HG02852 (cell line): Measurements from ENCODE around the gene SUFU.
"Not testable (repeated sequence)": the region's sequence is repeated elsewhere in the genome, so short reads cannot be mapped to it uniquely, and the experiment has no call there.

Experiments
- ATAC-seq: cut with Tn5 transposase; IDR thresholded peaks from one replicate; pipeline ENCODE4 v1.9.1; 2021; ENCODE audit warnings: mild to moderate bottlenecking, moderate library complexity; ENCODE audit not compliant: unreplicated experiment

The SUFU gene

DNA sequence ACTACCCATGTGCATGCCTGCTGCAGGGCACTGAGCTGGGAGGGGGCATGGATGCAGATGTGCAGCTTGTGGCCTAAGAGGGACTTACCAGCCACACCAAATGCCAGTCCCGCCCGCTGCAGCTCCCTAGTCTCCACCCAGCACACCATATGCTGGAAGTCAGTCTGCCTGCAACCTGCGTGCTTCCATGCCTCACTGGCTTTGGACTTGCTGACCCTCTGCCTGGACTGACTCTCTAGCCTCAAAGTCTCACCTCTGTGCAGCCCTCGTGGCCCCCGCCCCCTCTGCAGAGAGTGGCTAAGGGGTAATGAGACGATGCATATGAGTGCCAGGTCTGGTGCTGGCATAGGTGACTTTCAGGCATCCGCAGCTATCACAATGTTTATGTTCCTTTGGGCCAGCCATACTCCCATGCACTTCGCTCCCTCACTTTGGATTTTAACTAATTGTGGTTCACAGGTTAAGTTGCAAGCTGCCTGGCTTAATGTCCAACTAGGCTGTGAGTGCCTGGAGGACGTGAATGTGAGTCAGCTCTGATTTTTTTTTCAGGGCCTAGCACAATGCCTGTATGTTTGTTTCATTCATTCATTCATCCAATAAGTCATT is 162.2 kb downstream of the SUFU start:
- no peak for ATAC-seq

DNA sequence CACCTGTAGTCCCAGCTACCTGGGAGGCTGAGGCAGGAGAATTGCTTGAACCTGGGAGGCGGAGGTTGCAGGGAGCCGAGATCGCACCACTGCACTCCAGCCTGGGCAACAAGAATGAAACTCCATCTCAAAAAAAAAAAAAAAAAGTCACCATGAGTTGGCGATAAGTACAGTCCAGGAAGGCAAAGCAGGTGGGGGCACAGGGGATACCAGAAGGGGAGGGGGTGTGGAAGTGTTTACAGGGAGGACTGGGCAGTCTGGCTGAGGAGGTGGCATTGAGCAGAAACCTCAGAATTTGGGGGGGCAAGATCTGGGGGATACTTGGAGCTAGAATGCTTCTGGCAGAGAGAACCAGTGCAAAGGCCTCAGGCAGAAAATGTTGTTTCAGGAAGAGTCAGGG is 163.6 kb downstream of the SUFU start:
- not testable (repeated sequence) for ATAC-seq

- ATAC-seq = no peak
These were observed 164.7 kb downstream of the SUFU start for GRCh38 chr10:102668326-102669107.

DNA sequence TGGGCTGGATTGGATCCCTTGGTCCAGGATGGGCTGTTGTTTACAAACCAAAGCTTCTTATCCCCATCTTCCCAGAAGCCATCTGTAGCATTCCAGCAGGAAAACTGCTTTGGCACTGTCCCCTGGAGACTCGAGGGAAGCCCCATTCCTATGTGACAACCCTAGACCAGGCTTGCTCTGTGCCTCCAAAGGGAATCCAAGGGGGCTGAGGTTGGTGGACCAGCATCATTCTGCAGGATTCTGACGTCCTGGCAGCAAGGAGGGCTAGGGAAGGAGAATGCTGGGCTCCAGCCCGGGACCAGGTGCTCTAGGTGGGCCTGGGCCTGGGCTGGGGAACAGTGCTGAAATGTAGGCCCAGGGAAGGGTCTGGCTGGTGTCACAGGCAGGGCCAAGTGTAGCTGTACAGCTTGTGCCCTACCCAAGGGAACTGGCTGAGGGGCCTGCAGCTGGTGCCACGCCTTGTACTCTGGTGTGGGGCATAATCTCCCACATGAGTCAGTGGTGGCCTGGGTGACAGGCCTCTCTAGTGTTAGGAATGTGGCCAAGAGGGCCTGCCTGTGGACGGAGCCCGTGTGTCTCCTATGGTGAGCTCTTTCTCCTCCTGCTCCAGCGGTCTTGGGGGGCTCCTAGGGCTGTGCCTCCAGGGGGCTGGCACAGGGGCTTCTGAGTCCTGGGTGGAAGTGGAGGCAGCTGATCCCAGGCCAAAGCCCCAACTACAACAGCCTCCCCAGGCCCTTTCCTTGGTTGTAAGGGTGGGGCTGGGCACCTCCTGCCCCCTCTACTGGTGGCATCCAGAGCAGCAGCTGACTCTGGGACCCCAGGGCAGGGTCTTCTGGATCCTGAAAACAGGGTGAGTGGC is 165.7 kb downstream of the SUFU start:
- ATAC-seq = no peak

DNA sequence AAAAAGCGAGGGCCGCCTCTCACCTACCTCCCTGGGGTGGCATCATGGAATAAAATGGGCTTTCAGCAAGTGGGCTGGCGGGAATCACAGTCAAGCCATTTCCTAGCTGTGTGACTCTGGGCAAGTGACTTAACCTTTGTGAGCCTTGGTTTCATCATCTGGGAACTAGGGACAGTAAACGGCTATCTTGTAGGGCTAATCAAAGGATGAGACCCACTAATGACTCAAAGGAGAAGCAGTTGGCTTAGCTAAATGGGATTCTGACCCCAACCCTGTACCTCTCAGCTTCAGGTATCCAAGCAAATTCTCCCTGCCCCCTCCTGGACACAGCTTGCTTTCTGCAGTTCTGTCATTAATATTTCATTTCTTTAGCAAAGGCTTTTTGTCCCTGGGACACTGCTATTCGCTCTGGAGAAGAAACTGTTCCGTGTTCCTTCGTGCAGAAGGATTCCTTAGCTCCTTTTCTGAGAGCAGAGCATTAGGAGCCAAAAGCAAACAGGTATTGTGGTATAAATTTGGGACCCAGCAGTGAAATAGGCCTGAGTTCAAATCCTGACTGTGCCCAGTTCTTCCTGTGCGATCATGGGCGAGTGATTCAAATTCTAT is 166.4 kb downstream of the SUFU start:
- ATAC-seq = no peak

GRCh38 chr10:102670871-102671434 is 167.2 kb downstream of the SUFU start:
- no peak for ATAC-seq

DNA sequence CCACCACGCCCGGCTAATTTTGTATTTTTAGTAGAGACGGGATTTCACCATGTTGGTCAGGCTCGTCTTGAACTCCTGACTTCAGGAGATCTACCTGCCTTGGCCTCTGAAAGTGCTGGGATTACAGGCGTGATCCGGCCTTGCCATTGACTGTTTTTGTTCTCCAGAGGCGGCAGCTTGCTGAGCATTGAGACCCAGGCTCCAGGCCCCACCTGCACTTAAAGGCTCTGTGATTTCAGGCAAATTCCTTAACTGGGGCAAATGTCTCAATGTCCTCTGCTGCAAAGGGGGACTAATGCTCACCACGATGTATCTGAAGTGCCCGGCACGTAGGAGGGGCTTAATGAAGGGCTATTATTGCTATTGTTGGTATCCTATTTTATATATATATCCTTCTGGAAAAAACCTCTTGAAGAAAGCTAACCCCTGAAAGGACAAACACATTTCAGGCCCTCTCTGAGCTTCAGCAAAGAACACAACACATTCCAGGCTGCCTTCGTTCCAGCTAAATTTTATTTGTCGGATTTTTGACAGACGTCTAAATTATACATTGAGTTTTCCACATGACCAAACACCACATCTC is 169.6 kb downstream of the SUFU start:
- no peak for ATAC-seq

- ATAC-seq = peak; percentile 50
These were observed 170.2 kb downstream of the SUFU start for GRCh38 chr10:102673819-102674511.

- ATAC-seq = no peak
These were observed 170.8 kb downstream of the SUFU start for GRCh38 chr10:102674566-102674965.

GRCh38 chr10:102675011-102675665 is 171.4 kb downstream of the SUFU start:
- no peak for ATAC-seq

- ATAC-seq = no peak
These were observed 172.1 kb downstream of the SUFU start for GRCh38 chr10:102675666-102676533.

DNA sequence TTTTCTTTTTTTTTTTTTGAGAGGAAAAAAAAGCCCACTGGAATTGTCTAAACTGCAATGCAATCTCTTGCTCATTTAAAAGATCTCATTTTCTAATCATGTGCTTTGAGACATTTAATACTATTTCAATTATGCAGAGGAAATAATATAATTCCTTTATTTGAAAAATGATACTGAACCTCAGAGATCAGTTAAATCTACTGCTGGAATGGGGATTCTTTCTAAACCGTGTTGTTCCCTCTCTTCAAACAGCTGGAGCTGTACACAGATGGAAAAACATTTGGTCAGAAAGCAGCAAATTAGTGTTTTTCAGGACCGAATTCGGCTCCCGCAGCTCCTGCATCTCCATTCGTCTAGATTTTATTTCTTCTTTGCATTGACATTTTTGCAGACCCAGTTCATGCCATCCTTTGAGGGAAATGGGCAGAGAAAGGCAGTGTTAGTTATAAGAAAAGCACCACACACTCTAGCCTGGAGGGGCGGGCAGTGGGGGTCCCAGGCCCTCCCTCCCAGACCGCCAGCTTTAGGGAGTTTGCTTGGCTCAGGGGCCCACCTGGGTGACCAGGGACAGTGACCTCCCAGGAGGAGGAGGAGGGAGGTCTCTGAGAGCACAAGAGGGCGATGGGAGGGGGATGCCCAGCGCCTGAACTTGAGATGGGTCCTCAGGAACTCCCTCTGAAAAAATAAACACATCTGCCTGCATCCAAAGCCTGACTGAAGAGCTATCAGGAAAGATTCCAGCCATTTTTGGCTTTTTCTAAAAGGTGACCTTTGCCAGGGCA is 173.0 kb downstream of the SUFU start:
- ATAC-seq = no peak

- no peak for ATAC-seq
These were observed 173.7 kb downstream of the SUFU start for GRCh38 chr10:102677331-102678067.

DNA sequence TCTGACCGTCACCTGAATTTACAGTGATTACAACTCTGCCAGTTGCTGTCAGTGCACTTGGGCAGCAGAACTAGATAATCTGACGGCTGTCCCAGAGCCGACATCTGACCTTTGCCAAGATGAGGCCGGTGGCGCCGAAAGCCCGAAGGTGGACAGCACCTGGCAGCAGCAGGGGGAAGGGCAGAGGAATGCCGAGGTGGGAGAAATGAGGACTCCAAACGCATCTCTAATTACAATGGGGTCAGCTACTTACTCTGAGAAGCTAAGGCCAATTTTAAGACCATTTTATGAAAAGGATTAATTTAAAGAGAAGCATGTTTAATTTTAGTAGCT is 174.3 kb downstream of the SUFU start:
- no peak for ATAC-seq

DNA sequence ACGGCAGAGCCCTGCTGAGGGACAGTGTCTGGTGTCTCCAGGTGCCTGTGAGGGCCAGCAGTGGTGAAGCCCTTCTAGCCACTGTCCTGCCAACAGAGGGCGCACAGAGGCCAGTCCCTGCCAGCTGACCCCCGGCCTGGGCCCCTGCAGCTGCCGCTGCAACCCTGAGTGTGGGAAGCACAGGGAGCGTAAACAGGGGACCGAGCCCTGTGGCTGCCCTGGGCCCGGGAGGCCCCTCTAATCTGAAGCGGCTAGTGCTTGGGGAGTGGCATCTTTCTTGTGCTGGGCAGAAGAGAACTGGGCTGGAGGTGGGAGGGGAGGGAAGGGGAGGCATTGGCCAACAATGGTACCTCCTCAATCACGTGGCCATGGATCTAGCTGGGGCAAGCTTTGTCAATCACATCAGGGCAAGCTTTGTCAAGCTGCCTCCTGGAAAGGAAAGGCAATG is 175.1 kb downstream of the SUFU start:
- no peak for ATAC-seq

- no peak for ATAC-seq
These were observed 175.8 kb downstream of the SUFU start for GRCh38 chr10:102679596-102679995.

- ATAC-seq = no peak
These were observed 177.9 kb downstream of the SUFU start for GRCh38 chr10:102681696-102682095.
